ENCODE results near the gene WASF3. TPM values are rescaled to one million over a fixed set of nuclear protein-coding genes. Genes with fewer than 3 reads are reported as not detected.

The WASF3 gene
- 7.4 TPM for total RNA-seq
- long read RNA-seq, partial matches to known transcripts: 4 of 5 reads
- long read RNA-seq, other reads (novel, unspliced or antisense): 1 of 5 reads

GRCh38 chr13:26557393-26558073, at the start of gene WASF3:
Gene WASF3 (plus strand): TSS chr13:26557683. CDS start chr13:26642271, 84,588 bp downstream.
- DNase-seq (ENCODE audit: low spot score): peak; percentile 93
- intact Hi-C loops (cut with DNase I): no loop called here

GRCh38 chr13:26508885-26509284, 48.6 kb upstream of the WASF3 start:
- DNase-seq (ENCODE audit: low spot score): no peak
- intact Hi-C loops (cut with DNase I): no loop called here

- intact Hi-C loops (cut with DNase I): no loop called here
- DNase-seq (ENCODE audit: low spot score): no peak
Observed at GRCh38 chr13:26509491-26509890, 48.0 kb upstream of the WASF3 start.

DNA sequence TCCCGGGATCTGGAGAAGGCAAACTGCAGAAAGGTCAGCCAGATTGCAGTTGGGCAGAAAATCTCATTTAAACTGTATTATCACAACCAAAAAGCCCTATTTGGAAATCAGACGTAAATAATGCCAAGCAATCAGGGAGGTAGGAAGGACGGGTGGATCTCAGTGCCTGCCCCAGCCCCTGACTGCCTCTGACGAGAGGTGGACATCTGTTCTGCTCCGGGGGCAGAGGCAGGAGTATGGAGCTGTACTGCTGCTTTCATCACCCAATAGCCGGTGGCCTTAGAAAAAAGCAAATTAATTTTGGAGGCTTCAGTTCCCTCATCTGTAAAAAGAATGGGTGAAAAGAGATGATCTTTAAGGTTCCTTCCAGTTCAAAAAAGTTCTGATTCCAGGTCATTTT, 43.6 kb upstream of the WASF3 start:
- intact Hi-C loops (cut with DNase I): no loop called here
- DNase-seq (ENCODE audit: low spot score): no peak

DNA sequence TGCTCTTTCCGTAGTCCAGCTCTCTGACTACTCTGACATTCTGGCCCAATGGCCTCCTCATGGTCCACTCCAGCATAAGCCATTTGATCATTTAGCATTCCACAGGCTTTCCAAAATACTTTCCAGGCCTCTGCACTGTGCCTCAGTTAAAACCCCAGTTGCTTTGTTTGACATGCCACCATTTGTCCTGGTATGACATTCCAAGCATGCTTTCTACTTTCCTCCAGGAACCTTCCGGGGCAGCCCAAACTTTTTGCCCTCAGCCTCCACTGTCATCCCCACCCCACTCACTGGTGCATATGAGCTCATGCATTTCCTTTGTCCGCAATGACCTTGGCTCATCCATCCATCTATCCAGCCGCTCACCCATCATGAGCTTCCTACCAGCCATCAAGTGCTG, 41.8 kb upstream of the WASF3 start:
- DNase-seq (ENCODE audit: low spot score): no peak
- intact Hi-C loops (cut with DNase I): no loop called here

- intact Hi-C loops (cut with DNase I): no loop called here
- no peak for DNase-seq (ENCODE audit: low spot score)
Observed at GRCh38 chr13:26517936-26518335, 39.5 kb upstream of the WASF3 start.

GRCh38 chr13:26518451-26518959, 39.0 kb upstream of the WASF3 start:
- DNase-seq (ENCODE audit: low spot score): no peak
- intact Hi-C loops (cut with DNase I): no loop called here

GRCh38 chr13:26522571-26522970, 34.9 kb upstream of the WASF3 start:
- DNase-seq (ENCODE audit: low spot score): no peak
- intact Hi-C loops (cut with DNase I): no loop called here

GRCh38 chr13:26523007-26523406, 34.5 kb upstream of the WASF3 start:
- no peak for DNase-seq (ENCODE audit: low spot score)
- intact Hi-C loops (cut with DNase I): no loop called here

DNA sequence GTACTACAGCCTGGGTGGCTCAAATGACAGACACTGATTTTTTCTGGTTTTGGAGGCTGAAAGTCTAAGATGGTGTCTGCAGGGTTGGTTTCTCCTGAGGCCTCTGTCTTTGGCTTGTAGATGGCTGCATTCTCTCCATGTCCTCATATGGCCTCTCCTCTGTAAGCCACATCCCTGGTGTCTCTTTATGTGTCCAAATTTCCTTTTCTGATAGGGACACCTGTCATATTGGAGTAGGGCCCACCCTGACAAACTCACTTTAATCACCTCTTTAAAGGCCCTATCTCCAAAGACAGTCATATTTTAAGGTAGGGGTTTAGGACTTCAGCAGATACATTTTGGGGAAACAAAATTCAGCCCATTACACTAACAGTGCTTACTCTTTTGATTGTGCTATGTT, 32.0 kb upstream of the WASF3 start:
- no peak for DNase-seq (ENCODE audit: low spot score)
- intact Hi-C loops (cut with DNase I): no loop called here

DNA sequence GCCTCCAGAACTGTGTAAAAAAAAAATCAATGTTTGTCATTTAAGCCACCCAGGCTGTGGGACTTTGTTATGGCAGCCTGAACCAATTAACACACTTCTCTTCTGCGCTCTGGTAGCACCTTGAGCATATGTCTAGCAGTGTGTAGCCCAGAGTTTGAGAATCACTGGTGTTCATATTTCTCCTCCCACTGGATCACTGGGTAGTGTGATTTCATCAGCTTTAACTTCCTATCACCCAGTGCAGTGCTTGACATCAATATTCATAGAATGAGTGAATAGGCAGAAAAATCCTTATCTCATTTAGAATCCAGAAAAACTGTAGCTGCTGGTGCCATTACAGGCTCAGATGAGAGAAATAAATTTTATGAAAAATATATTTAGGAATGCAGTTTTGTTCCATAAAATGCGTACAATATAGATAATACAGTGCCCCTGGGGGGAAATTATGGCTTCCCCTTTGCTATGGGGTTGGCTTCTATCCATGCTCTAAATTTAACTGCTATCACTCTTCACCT, 30.7 kb upstream of the WASF3 start:
- intact Hi-C loops (cut with DNase I): no loop called here
- DNase-seq (ENCODE audit: low spot score): no peak

- intact Hi-C loops (cut with DNase I): no loop called here
- no peak for DNase-seq (ENCODE audit: low spot score)
Observed at GRCh38 chr13:26528527-26528926, 29.0 kb upstream of the WASF3 start.

GRCh38 chr13:26529441-26529840, 28.0 kb upstream of the WASF3 start:
- no peak for DNase-seq (ENCODE audit: low spot score)

DNA sequence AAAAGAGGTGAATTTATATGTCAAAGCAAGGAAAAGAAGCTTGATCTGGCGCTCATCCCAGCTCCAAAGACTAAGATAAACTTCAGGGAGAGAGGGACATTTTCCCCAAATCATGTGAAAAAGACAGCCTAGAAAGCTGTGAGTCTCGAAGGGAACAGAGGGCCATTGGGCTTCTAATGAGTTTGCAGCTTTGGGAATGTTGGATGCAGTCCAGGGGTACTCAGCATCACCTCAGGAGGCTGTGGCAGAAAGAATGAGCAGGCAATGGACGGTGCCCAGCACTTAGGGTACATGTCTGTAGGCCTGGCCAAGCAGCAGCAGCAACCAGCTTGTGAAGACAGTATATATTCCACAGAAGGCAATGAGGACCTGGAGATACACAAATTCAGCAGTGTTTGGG, 25.7 kb upstream of the WASF3 start:
- no peak for DNase-seq (ENCODE audit: low spot score)

More at GRCh38 chr13:26529441-26529840, 28.0 kb upstream of the WASF3 start:
- intact Hi-C loops (cut with DNase I): no loop called here

DNA sequence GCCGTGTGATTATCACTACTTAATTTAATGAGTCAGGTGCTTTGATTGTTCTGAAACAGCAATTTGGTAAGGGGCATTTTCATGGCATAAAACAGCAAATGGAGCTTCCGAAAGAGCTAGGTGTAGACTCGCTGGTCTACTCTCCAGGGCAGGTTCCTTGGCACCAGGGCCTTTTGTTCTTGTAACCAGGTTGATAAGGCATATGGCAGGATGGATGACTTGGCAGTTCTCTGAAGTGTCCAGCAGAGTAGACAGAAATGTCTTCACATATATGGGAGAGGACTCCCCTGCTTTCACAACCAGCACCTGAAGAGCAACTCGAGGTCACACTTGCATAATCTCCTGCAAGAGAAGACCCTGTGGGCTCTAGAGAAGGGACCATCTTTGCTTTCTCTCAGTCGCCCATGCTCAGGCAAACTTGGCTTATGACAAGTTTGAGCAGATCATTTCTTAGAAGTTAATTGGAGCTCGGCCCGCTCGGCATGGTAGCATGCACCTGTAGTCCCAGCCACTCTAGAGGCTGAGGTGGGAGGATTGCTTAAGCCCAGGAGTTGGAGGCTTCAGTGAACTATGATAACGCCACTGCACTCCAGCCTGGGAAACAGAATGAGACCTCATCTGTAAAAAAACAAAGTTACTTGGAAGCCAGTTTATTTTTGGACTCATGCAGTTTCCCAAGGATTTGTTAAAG, 23.3 kb upstream of the WASF3 start:
- intact Hi-C loops (cut with DNase I): no loop called here
- no peak for DNase-seq (ENCODE audit: low spot score)

More for the DNA sequence above, 25.7 kb upstream of the WASF3 start:
- intact Hi-C loops (cut with DNase I): no loop called here

DNA sequence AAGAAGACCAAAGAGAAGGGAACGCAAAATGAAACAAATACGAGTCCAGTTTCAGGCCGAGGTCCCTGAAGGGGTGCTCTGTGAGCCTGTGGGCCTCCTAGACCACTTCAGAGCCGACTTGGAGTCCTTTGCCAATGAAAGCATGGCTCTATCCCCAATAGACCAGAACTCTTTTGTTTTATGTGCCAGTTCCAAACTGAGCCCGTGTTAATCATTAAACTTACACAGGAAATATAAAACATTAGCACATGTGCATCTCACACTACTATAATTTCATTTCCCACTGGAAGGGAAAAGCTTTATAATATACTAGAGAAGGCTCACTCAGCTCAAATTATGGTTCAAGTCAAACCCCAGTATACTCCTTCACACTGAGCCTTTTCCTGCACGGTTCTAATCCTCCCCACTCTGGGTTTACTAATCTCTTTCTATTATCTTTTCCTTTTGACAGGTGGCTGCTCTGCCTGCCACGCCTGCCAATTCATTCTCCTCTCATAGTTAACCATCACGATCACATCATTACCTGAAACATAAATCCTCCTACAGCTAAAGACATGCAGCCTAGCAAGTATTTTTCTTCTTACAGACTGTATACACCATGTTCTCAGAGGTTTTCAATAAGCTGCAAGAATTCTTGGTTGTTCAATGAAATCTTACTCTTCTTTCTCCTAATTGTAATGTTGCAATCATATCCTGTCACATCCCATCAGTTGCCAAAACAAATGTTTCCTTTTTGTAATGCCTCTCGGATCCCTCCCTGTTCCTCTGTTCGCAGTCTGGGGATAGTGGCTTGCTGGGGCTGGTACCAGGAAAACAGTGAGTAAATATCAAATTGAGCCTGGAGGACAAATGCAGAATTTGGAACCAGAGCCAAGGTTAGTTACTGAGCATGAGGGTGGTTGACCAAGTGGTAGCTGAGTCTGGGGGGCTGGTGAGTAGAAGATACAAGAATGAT, 18.8 kb upstream of the WASF3 start:
- no peak for DNase-seq (ENCODE audit: low spot score)
- intact Hi-C loops (cut with DNase I): no loop called here

- DNase-seq (ENCODE audit: low spot score): no peak
- intact Hi-C loops (cut with DNase I): no loop called here
Observed at GRCh38 chr13:26539738-26540292, 17.7 kb upstream of the WASF3 start.

- intact Hi-C loops (cut with DNase I): no loop called here
- no peak for DNase-seq (ENCODE audit: low spot score)
Observed at GRCh38 chr13:26540334-26540733, 17.1 kb upstream of the WASF3 start.

DNA sequence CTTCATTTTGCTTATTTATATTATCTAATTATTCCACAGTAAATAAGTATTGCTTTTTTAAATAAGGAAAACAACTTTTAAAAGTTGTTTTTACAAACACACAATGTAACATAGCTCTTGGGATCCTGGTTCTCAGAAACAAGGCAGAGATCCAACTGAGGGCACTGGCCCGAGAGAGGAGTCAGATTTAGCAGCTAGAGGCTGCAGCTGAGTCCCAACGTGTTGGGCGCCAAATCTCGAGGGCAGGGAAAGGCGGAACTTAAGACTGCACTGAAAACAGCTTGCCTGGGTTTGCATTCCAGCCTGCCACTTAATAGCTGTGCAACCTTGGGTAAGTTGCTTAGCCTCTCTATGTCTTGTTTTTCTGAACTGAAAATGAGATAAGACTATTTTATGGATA, 16.4 kb upstream of the WASF3 start:
- DNase-seq (ENCODE audit: low spot score): no peak

More for the DNA sequence above, 16.4 kb upstream of the WASF3 start:
- intact Hi-C loops (cut with DNase I): no loop called here

All from cardiac septum (tissue), 1 donor.